Hepatocyte (in vitro differentiated cells): Measurements from ENCODE around the gene ATP5F1E.
"Not testable (repeated sequence)": the region's sequence is repeated elsewhere in the genome, so short reads cannot be mapped to it uniquely, and the experiment has no call there.

Experiments
- CTCF ChIP-seq: fragments of 200-600 bp; sonication (generic); IDR thresholded peaks from 2 replicates; pipeline ENCODE4 v1.5.1; 2016; ENCODE audit warnings: antibody characterized with exemption, mild to moderate bottlenecking; ENCODE audit not compliant: poor library complexity
- EZH2 ChIP-seq: fragments of 200-600 bp; sonication (generic); IDR thresholded peaks from 2 replicates; pipeline ENCODE4 v1.6.1; 2016; ENCODE audit warnings: antibody characterized with exemption, mild to moderate bottlenecking, borderline replicate concordance
- EZH2phosphoT487 ChIP-seq: fragments of 200-600 bp; sonication (generic); IDR thresholded peaks from one replicate; pipeline ENCODE4 v1.6.1; 2018; ENCODE audit warnings: antibody characterized with exemption, mild to moderate bottlenecking, low read depth, moderate library complexity; ENCODE audit not compliant: unreplicated experiment, severe bottlenecking

- TF ChIP-seq CTCF, EZH2, EZH2phosphoT487: not testable (repeated sequence)
Observed at GRCh38 chr20:58983115-58983468, 49.0 kb downstream of the ATP5F1E start.
